Measurements from ENCODE around the gene TAF5.

GRCh38 chr10:103350175-103350516, 17.6 kb upstream of the TAF5 start:
- TF ChIP-seq REST (IDR thresholded peaks at IDR 0.05; ENCODE audit: low read depth): no peak
- TF ChIP-seq YY1 (IDR thresholded peaks at IDR 0.05; ENCODE audit: low read depth): no peak
- no peak for TF ChIP-seq ZBTB7A (IDR thresholded peaks at IDR 0.05; ENCODE audit: low read depth)
- no peak for TF ChIP-seq MAX (IDR thresholded peaks at IDR 0.05)
- TF ChIP-seq EGR1 (IDR thresholded peaks at IDR 0.05): no peak
- no peak for TF ChIP-seq EP300 (IDR thresholded peaks at IDR 0.05; ENCODE audit: borderline replicate concordance)
- no peak for TF ChIP-seq CEBPB (IDR thresholded peaks at IDR 0.05)
- no peak for TF ChIP-seq RAD21 (IDR thresholded peaks at IDR 0.05; ENCODE audit: low read depth)
- no peak for TF ChIP-seq FOXM1 (IDR thresholded peaks at IDR 0.05; ENCODE audit: borderline replicate concordance, low read depth)
- no peak for TF ChIP-seq TAF1 (IDR thresholded peaks at IDR 0.05; ENCODE audit: low read depth)
- no peak for TF ChIP-seq CREB1 (IDR thresholded peaks at IDR 0.05; ENCODE audit: low read depth)
- no peak for TF ChIP-seq NFIC (IDR thresholded peaks at IDR 0.05)
- no peak for TF ChIP-seq TEAD4 (IDR thresholded peaks at IDR 0.05)
